Kidney (tissue), 14 donors: ENCODE results near the gene CFD. TPM values are rescaled to one million over a fixed set of nuclear protein-coding genes. Genes with fewer than 3 reads are reported as not detected.

Source experiments
- DNase-seq, 5 donors: peaks; one replicate each; pipeline ENCODE4 v3.0.0-alpha.2; 2013 to 2020
- FAIRE-seq: peaks from 2 replicates; lab custom pipeline; 2012; peaks lifted over from hg19 to GRCh38; lab: Jason Lieb, UNC
- H3K27ac ChIP-seq, 2 donors: one replicate each; pipeline ENCODE4 v1.7.0; 2013; ENCODE audit warnings: low read depth in 2 of 2, low read length in 2 of 2, inconsistent platforms in 1 of 2
- H3K27me3 ChIP-seq: one replicate; pipeline ENCODE4 v1.7.1; 2013; ENCODE audit warnings: low read length, inconsistent platforms; ENCODE audit not compliant: control insufficient read depth, insufficient read depth
- H3K36me3 ChIP-seq, 3 donors: one replicate each; pipeline versions ENCODE4 v1.7.0 to v1.7.1; 2013; ENCODE audit warnings: low read length in 3 of 3, control low read depth in 1 of 3, inconsistent platforms in 1 of 3; ENCODE audit not compliant: insufficient read depth in 3 of 3, control insufficient read depth in 2 of 3
- H3K4me1 ChIP-seq, 3 donors: one replicate each; pipeline versions ENCODE4 v1.7.0 to v1.7.1; 2013; ENCODE audit warnings: low read length in 3 of 3, inconsistent platforms in 1 of 3, low read depth in 1 of 3; ENCODE audit not compliant: control insufficient read depth in 2 of 3, insufficient read depth in 2 of 3
- H3K4me3 ChIP-seq, 3 donors: one replicate each; pipeline versions ENCODE4 v1.7.0 to v1.8.1; 2013; ENCODE audit warnings: low read length in 3 of 3, control low read depth in 1 of 3, inconsistent platforms in 1 of 3
- H3K9ac ChIP-seq, 3 donors: one replicate each; pipeline versions ENCODE4 v1.7.0 to v1.7.1; 2013; ENCODE audit warnings: low read length in 3 of 3, control low read depth in 1 of 3, inconsistent platforms in 1 of 3
- H3K9me3 ChIP-seq, 3 donors: one replicate each; pipeline versions ENCODE4 v1.7.0 to v1.7.1; 2013; ENCODE audit warnings: low read length in 3 of 3, control low read depth in 1 of 3, inconsistent platforms in 1 of 3; ENCODE audit not compliant: control insufficient read depth in 2 of 3, insufficient read depth in 1 of 3
- CTCF ChIP-seq: IDR thresholded peaks from 3 replicates; pipeline ENCODE4 v1.5.1; 2012; ENCODE audit warnings: mild to moderate bottlenecking, moderate library complexity, borderline replicate concordance; ENCODE audit not compliant: insufficient read depth; ENCODE audit errors: extremely low read depth
- intact Hi-C: fragments of 100-400 bp; cut with DNase I; formaldehyde crosslinking; loops from one replicate; pipeline ENCODE4 v1.11.1; 2022
- polyA plus RNA-seq: library from polyadenylated mRNA; stranded (reverse); fragments of 350-450 nt; fragmentation: Illumina TruSeq; extraction: RNeasy Lipid Tissue Mini Kit (QIAGEN cat#74804); gene quantifications from one replicate; pipeline ENCODE4 v1.2.3, GENCODE V29; 2014; ENCODE audit warnings: low read depth, low replicate concordance; ENCODE audit not compliant: insufficient read depth
- total RNA-seq: library from RNA; stranded (reverse); fragmentation: NEBNext Ultra II Directional; extraction: Animal tissue kit (Norgen Biotek cat#: 25700); gene quantifications from one replicate; pipeline ENCODE4 v1.2.1, GENCODE V29; 2021
- donor health status: control.
- donor health status: control.
- donor health status: control.
- donor health status: control.
- donor health status: control.
- donor health status: DM: yes; HTN: yes; CAD: no.
- donor health status: Normal renal cell carcinoma (clear cell type).

CFD gene
- total and polyA plus RNA-seq, 2 donors from 2014 or later, result 4.6 to 35.1 TPM

GRCh38 chr19:901216-902092 lies 42.0 kb downstream of the CFD start:
- no peak overlapping the region for H3K9ac ChIP-seq
- no peak for FAIRE-seq
- H3K4me1 ChIP-seq, result no peaks in the 10 kb centered on the region
- no peak for TF ChIP-seq CTCF
- H3K36me3 ChIP-seq, result no peaks in the 10 kb centered on the region
- H3K4me3 ChIP-seq, result no peak overlapping the region
- H3K27ac ChIP-seq, result no peak overlapping the region
- H3K9me3 ChIP-seq, result no peaks in the 10 kb centered on the region
- intact Hi-C loops, result no loop called here
- peak in 1 of 5 donors; percentile 56 for DNase-seq
- no peaks in the 10 kb centered on the region for H3K27me3 ChIP-seq

- intact Hi-C loops, result no loop called here
- DNase-seq (peak in 1 of 5 donors; percentile 35), FAIRE-seq (no peak)
- Histone ChIP-seq H3K27me3 (no peaks in the 10 kb centered on the region), H3K27ac (no peak overlapping the region), H3K9me3 (no peaks in the 10 kb centered on the region), H3K4me3 (no peak overlapping the region), H3K9ac (no peak overlapping the region), H3K4me1 (no peaks in the 10 kb centered on the region), H3K36me3 (no peaks in the 10 kb centered on the region)
- no peak for TF ChIP-seq CTCF
Measured at GRCh38 chr19:902093-902370, 42.6 kb downstream of the CFD start.

GRCh38 chr19:902446-903226 lies 43.2 kb downstream of the CFD start:
- DNase-seq (peak in 1 of 5 donors; percentile 43), FAIRE-seq (no peak)
- Histone ChIP-seq H3K4me1 (no peaks in the 10 kb centered on the region), H3K27ac (no peak overlapping the region), H3K4me3 (no peak overlapping the region), H3K27me3 (no peaks in the 10 kb centered on the region), H3K9ac (no peak overlapping the region), H3K9me3 (no peaks in the 10 kb centered on the region), H3K36me3 (no peaks in the 10 kb centered on the region)
- TF ChIP-seq CTCF, result no peak
- intact Hi-C loops, result no loop called here
